HUES48 (cell line): Measurements from ENCODE around the gene OGFOD1.

Experiments
- H3K27ac ChIP-seq: one replicate; pipeline ENCODE4 v1.7.0; 2013; ENCODE audit warnings: low read depth, low read length, inconsistent platforms
- H3K27me3 ChIP-seq: 2 replicates; pipeline ENCODE4 v1.6.1; 2013; ENCODE audit warnings: mild to moderate bottlenecking, low read length; ENCODE audit not compliant: control insufficient read depth, insufficient read depth
- H3K36me3 ChIP-seq: 2 replicates; pipeline ENCODE4 v1.6.1; 2013; ENCODE audit warnings: low read length; ENCODE audit not compliant: control insufficient read depth, insufficient read depth
- H3K4me1 ChIP-seq: 2 replicates; pipeline ENCODE4 v1.6.1; 2013; ENCODE audit warnings: mild to moderate bottlenecking, low read length; ENCODE audit not compliant: control insufficient read depth, insufficient read depth
- H3K4me3 ChIP-seq: 2 replicates; pipeline ENCODE4 v1.5.1; 2013; ENCODE audit warnings: mild to moderate bottlenecking, low read depth, low read length
- H3K9ac ChIP-seq: 2 replicates; pipeline ENCODE4 v1.6.1; 2013; ENCODE audit warnings: mild to moderate bottlenecking, low read depth, low read length, moderate library complexity
- H3K9me3 ChIP-seq: 2 replicates; pipeline ENCODE4 v1.6.1; 2013; ENCODE audit warnings: low read length; ENCODE audit not compliant: control insufficient read depth, insufficient read depth

Gene OGFOD1

DNA sequence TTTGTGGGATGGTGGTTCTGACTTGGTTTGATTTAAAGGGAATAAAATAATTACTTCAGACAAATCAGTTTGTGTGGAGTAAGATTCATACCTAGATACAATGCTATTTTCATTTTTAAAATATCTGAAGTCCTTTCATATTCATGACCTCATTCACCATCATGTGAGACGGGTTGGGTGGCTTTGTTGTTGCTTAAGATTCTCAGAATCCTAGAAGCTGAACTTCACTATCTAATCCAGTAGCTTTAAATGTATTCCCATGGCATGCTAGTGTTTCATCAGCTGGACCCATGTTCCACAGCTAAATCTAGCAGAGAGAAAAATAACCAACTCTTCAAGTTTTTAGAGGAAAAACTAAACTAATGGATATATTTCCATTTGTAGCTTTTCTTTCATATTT, 23.3 kb upstream of the OGFOD1 start:
- Histone ChIP-seq H3K9ac (no peak overlapping the region), H3K4me1 (peaks cover 12% of the 10 kb centered on the region), H3K27me3 (peaks cover 18% of the 10 kb centered on the region), H3K9me3 (no peaks in the 10 kb centered on the region), H3K27ac (no peak overlapping the region), H3K36me3 (peaks cover 34% of the 10 kb centered on the region), H3K4me3 (no peak overlapping the region)

GRCh38 chr16:56436258-56436657, 15.1 kb upstream of the OGFOD1 start:
- no peaks in the 10 kb centered on the region for H3K9me3 ChIP-seq
- H3K4me1 ChIP-seq = no peaks in the 10 kb centered on the region
- H3K36me3 ChIP-seq = peaks cover 83% of the 10 kb centered on the region
- no peak overlapping the region for H3K4me3 ChIP-seq
- no peaks in the 10 kb centered on the region for H3K27me3 ChIP-seq
- no peak overlapping the region for H3K9ac ChIP-seq
- H3K27ac ChIP-seq = no peak overlapping the region

GRCh38 chr16:56438038-56438437, 13.3 kb upstream of the OGFOD1 start:
- Histone ChIP-seq H3K36me3 (peaks cover 78% of the 10 kb centered on the region), H3K27me3 (no peaks in the 10 kb centered on the region)

DNA sequence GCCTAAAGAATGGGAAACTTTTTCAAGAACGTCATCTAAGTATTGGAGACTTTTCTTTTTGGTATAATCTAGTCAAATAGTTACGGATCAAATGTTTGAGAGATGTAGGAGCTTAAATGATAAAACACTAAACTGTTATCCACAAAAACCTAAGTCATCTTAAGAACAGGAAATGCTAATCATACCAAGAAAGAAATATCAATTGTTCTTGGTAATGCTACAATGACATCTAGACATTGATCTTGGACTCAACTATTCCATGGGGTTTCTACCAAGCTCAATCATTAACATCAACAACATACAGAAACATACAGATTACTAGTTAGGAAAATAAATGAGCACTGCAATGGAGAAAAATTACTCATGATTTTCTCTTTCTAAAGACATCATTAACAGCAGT, 4.1 kb upstream of the OGFOD1 start:
- no peak overlapping the region for H3K9ac ChIP-seq
- no peak overlapping the region for H3K4me3 ChIP-seq
- no peak overlapping the region for H3K27ac ChIP-seq
- peaks cover 53% of the 10 kb centered on the region for H3K36me3 ChIP-seq
- H3K4me1 ChIP-seq = peaks cover 12% of the 10 kb centered on the region; the same call in 1 of the 2 replicates
- H3K27me3 ChIP-seq = no peaks in the 10 kb centered on the region
- no peaks in the 10 kb centered on the region for H3K9me3 ChIP-seq

More at GRCh38 chr16:56438038-56438437, 13.3 kb upstream of the OGFOD1 start:
- H3K27ac ChIP-seq = no peak overlapping the region
- no peaks in the 10 kb centered on the region for H3K4me1 ChIP-seq
- H3K9ac ChIP-seq = no peak overlapping the region
- H3K4me3 ChIP-seq = no peak overlapping the region
- no peaks in the 10 kb centered on the region for H3K9me3 ChIP-seq

- H3K9me3 ChIP-seq = no peaks in the 10 kb centered on the region
- H3K27me3 ChIP-seq = no peaks in the 10 kb centered on the region
- peaks cover 18% of the 10 kb centered on the region for H3K4me1 ChIP-seq
- H3K27ac ChIP-seq = no peak overlapping the region
- H3K36me3 ChIP-seq = peaks cover 49% of the 10 kb centered on the region
- H3K4me3 ChIP-seq = no peak overlapping the region
- no peak overlapping the region for H3K9ac ChIP-seq
These were observed 3.3 kb upstream of the OGFOD1 start for GRCh38 chr16:56448005-56448404.

DNA sequence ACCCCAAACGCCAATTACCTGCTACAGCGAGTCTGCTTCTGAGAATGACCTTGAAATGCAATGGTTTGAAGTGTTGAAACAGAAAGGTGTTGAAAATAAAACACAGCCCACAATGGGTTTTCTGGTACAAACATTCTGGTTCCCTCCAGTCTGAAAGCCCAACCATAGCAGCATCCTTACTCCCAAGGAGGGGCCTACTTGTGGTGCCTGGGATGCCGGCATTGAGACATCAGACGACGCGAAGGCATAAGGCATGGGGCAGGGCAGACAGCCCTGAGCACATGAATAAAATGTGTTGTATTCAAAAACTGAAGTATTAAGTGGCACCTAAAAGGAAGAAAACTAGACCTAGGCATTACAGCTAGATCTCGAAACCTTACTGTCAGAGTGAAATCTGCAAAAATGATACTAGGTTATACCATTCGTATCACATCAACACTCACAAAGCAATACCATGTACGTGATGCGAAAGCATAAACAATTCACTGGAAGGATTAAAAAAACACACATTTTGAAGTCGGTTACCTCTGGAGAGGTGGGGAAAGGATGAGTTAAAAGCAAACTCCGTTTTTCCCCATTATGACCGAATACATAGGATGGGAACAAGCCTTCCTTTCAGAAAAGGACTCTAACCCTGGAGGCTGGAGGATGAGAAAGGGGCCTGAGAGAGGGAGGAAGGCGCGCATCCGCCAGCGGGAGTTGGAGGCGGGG, 924 bp upstream of the OGFOD1 start:
- H3K27me3 ChIP-seq = no peaks in the 10 kb centered on the region
- H3K4me1 ChIP-seq = peaks cover 15% of the 10 kb centered on the region
- peak overlapping the region; percentile 84 for H3K27ac ChIP-seq
- H3K4me3 ChIP-seq = peak overlapping the region; percentile 91
- H3K9ac ChIP-seq = peak overlapping the region; percentile 81
- H3K36me3 ChIP-seq = peaks cover 49% of the 10 kb centered on the region
- no peaks in the 10 kb centered on the region for H3K9me3 ChIP-seq

- Histone ChIP-seq H3K27ac (peak overlapping the region; percentile 83), H3K4me3 (peak overlapping the region; percentile 91), H3K9me3 (no peaks in the 10 kb centered on the region), H3K4me1 (peaks cover 15% of the 10 kb centered on the region), H3K36me3 (peaks cover 49% of the 10 kb centered on the region), H3K27me3 (no peaks in the 10 kb centered on the region), H3K9ac (peak overlapping the region; percentile 75)
These were observed 667 bp downstream of the OGFOD1 start for GRCh38 chr16:56451753-56452689.

- H3K4me3 ChIP-seq = no peak overlapping the region
- H3K27ac ChIP-seq = no peak overlapping the region
- no peaks in the 10 kb centered on the region for H3K4me1 ChIP-seq
- no peak overlapping the region for H3K9ac ChIP-seq
- peaks cover 95% of the 10 kb centered on the region for H3K36me3 ChIP-seq
- H3K9me3 ChIP-seq = no peaks in the 10 kb centered on the region
- no peaks in the 10 kb centered on the region for H3K27me3 ChIP-seq
These were observed 6.6 kb downstream of the OGFOD1 start for GRCh38 chr16:56457927-56458470.

GRCh38 chr16:56460101-56460500, 8.7 kb downstream of the OGFOD1 start:
- Histone ChIP-seq H3K27me3 (no peaks in the 10 kb centered on the region), H3K4me3 (no peak overlapping the region), H3K9ac (no peak overlapping the region), H3K9me3 (no peaks in the 10 kb centered on the region), H3K4me1 (no peaks in the 10 kb centered on the region), H3K27ac (no peak overlapping the region), H3K36me3 (peaks cover 95% of the 10 kb centered on the region)

DNA sequence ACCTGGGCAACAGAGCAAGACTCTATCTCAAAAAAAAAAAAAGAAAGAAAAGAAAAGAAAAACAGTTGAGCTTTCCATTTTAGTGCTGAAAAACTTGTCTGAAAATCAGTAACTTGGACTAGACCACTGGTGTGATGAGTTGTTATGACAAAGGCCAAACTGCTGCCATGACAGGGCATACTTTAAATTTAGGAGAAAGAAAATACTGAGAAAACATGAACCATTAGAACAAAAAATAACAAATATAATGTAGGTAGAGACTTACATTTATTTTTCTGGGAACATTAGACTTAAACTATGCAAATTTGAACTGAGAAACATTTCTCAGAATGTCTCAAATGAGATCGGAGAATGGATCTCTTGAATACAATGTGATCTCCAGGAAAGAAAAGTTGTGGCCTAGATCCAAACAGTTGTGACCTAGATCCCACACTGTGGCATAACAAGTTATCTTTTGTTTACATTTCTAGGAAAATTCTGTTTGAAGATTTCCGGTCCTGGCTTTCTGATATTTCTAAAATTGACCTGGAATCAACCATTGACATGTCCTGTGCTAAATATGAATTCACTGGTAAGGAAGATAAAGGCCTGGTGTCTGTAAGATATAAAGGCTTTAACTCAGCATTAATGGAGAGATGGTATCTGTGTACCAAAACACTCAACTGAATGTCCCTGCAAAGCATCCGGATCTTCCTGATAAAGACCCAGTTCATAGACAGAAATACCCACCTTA, 10.9 kb downstream of the OGFOD1 start:
- no peak overlapping the region for H3K4me3 ChIP-seq
- H3K36me3 ChIP-seq = peaks cover 95% of the 10 kb centered on the region
- no peaks in the 10 kb centered on the region for H3K27me3 ChIP-seq
- H3K9me3 ChIP-seq = no peaks in the 10 kb centered on the region
- no peak overlapping the region for H3K27ac ChIP-seq
- H3K9ac ChIP-seq = no peak overlapping the region
- H3K4me1 ChIP-seq = no peaks in the 10 kb centered on the region
